SK-N-SH (cell line): ENCODE data around the gene VIPR2. TPM values are rescaled to one million over a fixed set of nuclear protein-coding genes. Genes with fewer than 3 reads are reported as not detected.

Source experiments
- CTCF ChIA-PET: fragments of 300-600, 350-600 bp; formaldehyde crosslinking; extraction: SDS; loops from one replicate; lab custom pipeline; 2021; lab: Yijun Ruan, JAX
- POLR2A ChIA-PET: fragments of 350-600 bp; sonication (Branson Sonifier 250); formaldehyde crosslinking; extraction: SDS; loops from one replicate; lab custom pipeline; 2020; ENCODE audit warnings: antibody characterized with exemption, inconsistent platforms; lab: Yijun Ruan, JAX
- DNase-seq: peaks from one replicate; pipeline ENCODE4 v3.0.0; 2012
- H2AFZ ChIP-seq: fragments of 200-600 bp; sonication (generic); 2 replicates; pipeline ENCODE4 v1.8.1; 2016; ENCODE audit warnings: antibody characterized with exemption, mild to moderate bottlenecking, low read depth
- H3F3A ChIP-seq: fragments of 200-600 bp; sonication (generic); replicated peaks from 2 replicates; pipeline ENCODE3; 2016; ENCODE audit warnings: antibody characterized with exemption, mild to moderate bottlenecking; ENCODE audit not compliant: insufficient read depth
- H3K27ac ChIP-seq, 2 experiments: fragments of 200-500 bp in 1 of 2; fragments of 200-600 bp in 1 of 2; sonication (Bioruptor generic) in 1 of 2; sonication (generic), shearing (Covaris generic) in 1 of 2; 2 replicates each; pipeline versions ENCODE4 v1.5.1 to v1.6.1; 2014 to 2016; ENCODE audit warnings: low read depth in 2 of 2, inconsistent platforms in 1 of 2, low read length in 1 of 2, mild to moderate bottlenecking in 1 of 2, mixed read lengths in 1 of 2
- H3K27me3 ChIP-seq: fragments of 200-600 bp; sonication (generic), shearing (Covaris generic); 2 replicates; pipeline ENCODE4 v1.6.1; 2016; ENCODE audit warnings: mixed run types; ENCODE audit not compliant: insufficient read depth
- H3K36me3 ChIP-seq, 2 experiments: fragments of 200-500 bp in 1 of 2; fragments of 200-600 bp in 1 of 2; sonication (Bioruptor generic) in 1 of 2; sonication (generic) in 1 of 2; replicated peaks in 1 of 2; 2 replicates each; pipeline versions ENCODE3 to v1.5.1; 2014 to 2016; ENCODE audit warnings: low read length in 1 of 2, mild to moderate bottlenecking in 1 of 2; ENCODE audit not compliant: insufficient read depth in 2 of 2, control insufficient read depth in 1 of 2
- H3K4me1 ChIP-seq, 2 experiments: fragments of 200-500 bp in 1 of 2; fragments of 200-600 bp in 1 of 2; sonication (Bioruptor generic) in 1 of 2; sonication (generic), shearing (Covaris generic) in 1 of 2; 2 replicates each; pipeline versions ENCODE4 v1.5.1 to v1.6.1; 2014 to 2016; ENCODE audit warnings: low read depth in 1 of 2, low read length in 1 of 2, mixed run types in 1 of 2; ENCODE audit not compliant: insufficient read depth in 2 of 2, control insufficient read depth in 1 of 2
- H3K4me2 ChIP-seq: fragments of 200-600 bp; sonication (generic), shearing (Covaris generic); 2 replicates; pipeline ENCODE4 v1.6.1; 2017; ENCODE audit warnings: mixed run types
- H3K4me3 ChIP-seq, 2 experiments: fragments of 200-500 bp in 1 of 2; fragments of 200-600 bp in 1 of 2; sonication (Bioruptor generic) in 1 of 2; sonication (generic), shearing (Covaris generic) in 1 of 2; 2 replicates each; pipeline versions ENCODE4 v1.5.1 to v1.8.1; 2014 to 2016; ENCODE audit warnings: low read depth in 2 of 2, inconsistent platforms in 1 of 2, low read length in 1 of 2, mild to moderate bottlenecking in 1 of 2, mixed read lengths in 1 of 2, moderate library complexity in 1 of 2
- H3K79me2 ChIP-seq: fragments of 200-600 bp; sonication (generic); 2 replicates; pipeline ENCODE4 v1.8.1; 2017; ENCODE audit warnings: mild to moderate bottlenecking; ENCODE audit not compliant: insufficient read depth
- H3K9ac ChIP-seq: fragments of 200-600 bp; sonication (generic); 2 replicates; pipeline ENCODE4 v1.6.1; 2017; ENCODE audit warnings: mixed run types
- H3K9me2 ChIP-seq: fragments of 200-600 bp; sonication (generic); 2 replicates; pipeline ENCODE4 v1.6.1; 2017; ENCODE audit warnings: mixed run types
- H3K9me3 ChIP-seq: fragments of 200-600 bp; sonication (generic); 2 replicates; pipeline ENCODE4 v1.6.1; 2017; ENCODE audit warnings: mixed run types, mild to moderate bottlenecking, moderate library complexity
- H4K20me1 ChIP-seq: fragments of 200-600 bp; sonication (generic); 2 replicates; pipeline ENCODE4 v1.6.1; 2017; ENCODE audit warnings: mild to moderate bottlenecking, mixed run types; ENCODE audit not compliant: insufficient read depth
- ELF1 ChIP-seq: IDR thresholded peaks from 2 replicates; pipeline ENCODE4 v1.4.0; 2012
- EP300 ChIP-seq, 2 experiments: IDR thresholded peaks; 2 replicates each; pipeline versions ENCODE4 v1.4.0 to v1.6.1; 2012; ENCODE audit warnings: borderline replicate concordance in 1 of 2, low read depth in 1 of 2, low read length in 1 of 2
- GABPA ChIP-seq: IDR thresholded peaks from 2 replicates; pipeline ENCODE4 v1.4.0; 2012; ENCODE audit warnings: low read depth, mild to moderate bottlenecking
- GATA2 ChIP-seq: sonication (generic); formaldehyde crosslinking; IDR thresholded peaks from 2 replicates; pipeline ENCODE4 v1.5.0; 2020; ENCODE audit warnings: mild to moderate bottlenecking, missing genetic modification reagents
- MEF2A ChIP-seq: IDR thresholded peaks from 2 replicates; pipeline ENCODE4 v1.4.0; 2012; ENCODE audit warnings: low read depth, borderline replicate concordance
- MXI1 ChIP-seq: IDR thresholded peaks from 2 replicates; pipeline ENCODE4 v1.6.1; 2012; ENCODE audit warnings: mild to moderate bottlenecking, low read depth, low read length, improper control_type of control experiment
- NRF1 ChIP-seq: IDR thresholded peaks from 2 replicates; pipeline ENCODE4 v1.6.1; 2012; ENCODE audit warnings: low read depth, mild to moderate bottlenecking, low read length
- POLR2AphosphoS5 ChIP-seq: IDR thresholded peaks from 2 replicates; pipeline ENCODE4 v1.6.1; 2012; ENCODE audit warnings: low read depth, low read length
- RCOR1 ChIP-seq: fragments of 150-350 bp; IDR thresholded peaks from 2 replicates; pipeline ENCODE4 v1.6.1; 2017; ENCODE audit warnings: antibody characterized with exemption, low read length
- REST ChIP-seq: IDR thresholded peaks from 2 replicates; pipeline ENCODE4 v1.6.1; 2012; ENCODE audit warnings: mild to moderate bottlenecking, low read depth, low read length, moderate library complexity
- RXRA ChIP-seq: IDR thresholded peaks from 2 replicates; pipeline ENCODE4 v1.4.0; 2012; ENCODE audit warnings: low read depth, mild to moderate bottlenecking, borderline replicate concordance
- SMC3 ChIP-seq: IDR thresholded peaks from 2 replicates; pipeline ENCODE4 v1.6.1; 2012; ENCODE audit warnings: low read depth, low read length, improper control_type of control experiment
- TCF12 ChIP-seq: IDR thresholded peaks from 2 replicates; pipeline ENCODE4 v1.4.0; 2012
- USF1 ChIP-seq: IDR thresholded peaks from 2 replicates; pipeline ENCODE4 v1.4.0; 2012; ENCODE audit warnings: low read depth, borderline replicate concordance
- WGBS: methylation state at CpG from one replicate; pipeline ENCODE4 v1.1.6; 2017; ENCODE audit warnings: low lambda C conversion rate; 5-methylcytosine and 5-hydroxymethylcytosine counted together
- polyA plus RNA-seq, 3 experiments: library from polyadenylated mRNA; depleted of rRNA; stranded (reverse); fragments of >200 nt; gene quantifications; 2 replicates each; pipeline ENCODE4 v1.2.3, GENCODE V29; 2012
- TF ChIP-seq, protein P1 (sequence below): fragments of 200-600 bp; sonication (generic); IDR thresholded peaks from 2 replicates; pipeline ENCODE4 v1.6.1; 2017; ENCODE audit warnings: antibody characterized with exemption, mild to moderate bottlenecking, moderate library complexity

Gene VIPR2
- polyA plus RNA-seq, 1 of the 3 experiments (the other 2 are of a cell fraction) = not detected

GRCh38 chr7:159193543-159194090 lies 49.0 kb upstream of the VIPR2 start:
- no peaks in the 10 kb centered on the region for H3K79me2 ChIP-seq
- no peak overlapping the region for H2AFZ ChIP-seq
- DNase-seq = no peak
- no peaks in the 10 kb centered on the region for H3K27me3 ChIP-seq
- H3K27ac ChIP-seq = no peak overlapping the region
- H3K9ac ChIP-seq = no peak overlapping the region
- peaks cover 0 to 14% of the 10 kb centered on the region in 2 experiments; a peak in 2 of 4 replicates for H3K4me1 ChIP-seq
- H3K9me2 ChIP-seq = no peaks in the 10 kb centered on the region
- H3K4me3 ChIP-seq = no peak overlapping the region
- no peaks in the 10 kb centered on the region for H3K36me3 ChIP-seq
- WGBS = 8% methylated on average over 4 of the region's 4 CpGs
- TF ChIP-seq NRF1 = no peak
- no peak for TF ChIP-seq GATA2
- TF ChIP-seq REST = no peak
- TF ChIP-seq ELF1 = no peak
- TF ChIP-seq, protein P1, sequence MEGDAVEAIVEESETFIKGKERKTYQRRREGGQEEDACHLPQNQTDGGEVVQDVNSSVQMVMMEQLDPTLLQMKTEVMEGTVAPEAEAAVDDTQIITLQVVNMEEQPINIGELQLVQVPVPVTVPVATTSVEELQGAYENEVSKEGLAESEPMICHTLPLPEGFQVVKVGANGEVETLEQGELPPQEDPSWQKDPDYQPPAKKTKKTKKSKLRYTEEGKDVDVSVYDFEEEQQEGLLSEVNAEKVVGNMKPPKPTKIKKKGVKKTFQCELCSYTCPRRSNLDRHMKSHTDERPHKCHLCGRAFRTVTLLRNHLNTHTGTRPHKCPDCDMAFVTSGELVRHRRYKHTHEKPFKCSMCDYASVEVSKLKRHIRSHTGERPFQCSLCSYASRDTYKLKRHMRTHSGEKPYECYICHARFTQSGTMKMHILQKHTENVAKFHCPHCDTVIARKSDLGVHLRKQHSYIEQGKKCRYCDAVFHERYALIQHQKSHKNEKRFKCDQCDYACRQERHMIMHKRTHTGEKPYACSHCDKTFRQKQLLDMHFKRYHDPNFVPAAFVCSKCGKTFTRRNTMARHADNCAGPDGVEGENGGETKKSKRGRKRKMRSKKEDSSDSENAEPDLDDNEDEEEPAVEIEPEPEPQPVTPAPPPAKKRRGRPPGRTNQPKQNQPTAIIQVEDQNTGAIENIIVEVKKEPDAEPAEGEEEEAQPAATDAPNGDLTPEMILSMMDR = no peak
- no peak for TF ChIP-seq POLR2AphosphoS5
- no peak for TF ChIP-seq GABPA
- no peak for TF ChIP-seq EP300 (IDR thresholded peaks at IDR 0.05; ENCODE audit: borderline replicate concordance in 1 of 2, low read depth in 1 of 2, low read length in 1 of 2)
- TF ChIP-seq RCOR1 = no peak
- TF ChIP-seq MEF2A = no peak
- no peak for TF ChIP-seq TCF12
- TF ChIP-seq RXRA = no peak
- no peak for TF ChIP-seq SMC3
- no peak for TF ChIP-seq USF1
- no peak for TF ChIP-seq MXI1
- H3K9me3 ChIP-seq = no peaks in the 10 kb centered on the region; the same call in 1 of the 2 replicates
- H3K4me2 ChIP-seq = no peak overlapping the region
- no peaks in the 10 kb centered on the region for H3F3A ChIP-seq
- H4K20me1 ChIP-seq = no peaks in the 10 kb centered on the region
- ChIA-PET CTCF (no interaction called here), POLR2A (no interaction called here)
